Right ventricle myocardium inferior (tissue), 1 donor: ENCODE results near the gene ERCC6L2. TPM values are rescaled to one million over a fixed set of nuclear protein-coding genes. Genes with fewer than 3 reads are reported as not detected.
A peak's percentile ranks its signal among the peaks of the same experiment; 100 is the strongest.

Source experiments
- ATAC-seq: fragments of 200-7000 bp; cut with Tn5 transposase; one replicate; pipeline ENCODE4 v1.9.1; 2020; ENCODE audit warnings: mild to moderate bottlenecking, moderate library complexity
- DNase-seq: peaks from one replicate; pipeline ENCODE4 v3.0.0; 2021; ENCODE audit errors: missing footprints
- intact Hi-C: fragments of 100-400 bp; cut with DNase I; formaldehyde crosslinking; loops from one replicate; pipeline ENCODE4 v1.11.0; 2022
- total RNA-seq: library from RNA; stranded (reverse); fragmentation: NEBNext Ultra II Directional; extraction: Animal tissue kit (Norgen Biotek cat#: 25700); gene quantifications from one replicate; pipeline ENCODE4 v1.2.1, GENCODE V29; 2021
- donor health status: DM: no; HTN: yes; CAD: no; lungs with severe emphysema.

Gene ERCC6L2
- total RNA-seq, 1 donor from 2014 or later, result 20.6 TPM

DNA sequence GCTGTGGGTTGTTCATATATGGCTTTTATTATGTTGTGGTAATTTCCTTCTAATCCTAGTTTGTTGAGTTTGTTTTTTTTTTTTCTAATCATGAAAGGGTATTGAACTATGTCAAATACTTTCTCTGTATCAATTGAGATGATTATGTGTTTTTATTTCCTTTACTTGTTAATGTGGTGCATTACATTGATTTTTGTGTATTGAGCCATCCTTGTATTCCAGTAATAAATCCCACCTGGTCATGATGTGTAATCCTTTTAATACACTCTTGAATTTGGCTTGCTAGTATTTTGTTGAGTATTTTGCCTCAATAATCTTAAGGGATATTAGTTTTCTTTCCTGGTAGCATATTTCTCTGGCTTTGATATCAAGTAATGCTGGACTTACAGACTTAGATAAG lies 13.1 kb upstream of the ERCC6L2 start:
- DNase-seq, result no peak
- intact Hi-C loops, result no loop called here

DNA sequence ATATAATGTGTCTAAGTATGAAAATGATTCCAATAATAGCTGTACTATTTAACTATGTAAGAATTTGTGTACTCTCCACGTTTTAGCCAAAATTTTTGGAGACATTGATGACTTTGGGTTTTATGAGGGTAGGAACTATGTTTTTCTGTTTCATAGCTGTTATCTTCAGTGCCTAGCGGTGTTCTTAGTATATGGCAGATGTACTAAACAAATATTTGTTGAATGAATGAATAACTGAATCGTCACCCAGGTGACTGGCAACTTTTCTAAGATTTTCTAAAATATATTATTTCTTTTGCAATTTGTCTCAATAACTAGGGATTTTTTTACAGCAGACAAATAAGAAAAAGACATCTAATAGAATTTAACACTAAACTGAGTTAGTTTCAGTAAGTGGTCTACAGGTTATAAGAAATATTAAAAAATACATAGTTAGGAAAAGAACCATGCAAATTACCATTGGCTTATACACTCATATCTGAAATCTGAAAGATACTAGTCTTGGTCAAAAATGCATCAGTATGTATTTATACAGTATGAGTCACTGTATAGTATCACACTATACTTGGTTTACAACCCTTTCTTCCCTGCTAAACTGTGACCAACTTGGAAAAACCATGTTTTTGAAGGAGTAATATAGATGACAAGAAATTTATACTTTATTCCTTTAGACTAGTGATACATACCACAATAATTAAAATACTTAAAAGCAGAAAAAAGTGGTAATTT lies 10.5 kb upstream of the ERCC6L2 start:
- DNase-seq (no peak), ATAC-seq (no peak)
- intact Hi-C loops, result no loop called here

More for the DNA sequence above, 13.1 kb upstream of the ERCC6L2 start:
- no peak for ATAC-seq

DNA sequence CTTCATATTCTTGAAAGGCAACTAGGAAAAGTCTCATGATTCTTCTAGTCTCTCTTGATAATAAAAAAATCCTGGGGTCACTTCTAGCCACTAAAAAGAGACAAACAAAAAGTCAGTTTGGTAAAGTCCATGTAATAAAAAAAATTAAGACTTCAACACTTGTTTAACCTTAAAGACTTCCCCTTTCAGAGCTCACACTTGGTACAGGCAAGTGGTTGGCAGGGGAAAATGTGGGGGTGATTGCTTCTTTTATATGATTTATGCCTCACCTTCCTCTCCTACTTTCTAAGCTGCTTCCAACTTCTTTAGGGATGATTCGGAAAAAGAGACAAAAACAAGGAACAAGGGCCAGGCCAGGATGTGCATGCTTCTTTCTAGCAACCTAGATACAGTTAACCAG lies 5.1 kb upstream of the ERCC6L2 start:
- ATAC-seq (no peak), DNase-seq (no peak)
- intact Hi-C loops, result no loop called here

DNA sequence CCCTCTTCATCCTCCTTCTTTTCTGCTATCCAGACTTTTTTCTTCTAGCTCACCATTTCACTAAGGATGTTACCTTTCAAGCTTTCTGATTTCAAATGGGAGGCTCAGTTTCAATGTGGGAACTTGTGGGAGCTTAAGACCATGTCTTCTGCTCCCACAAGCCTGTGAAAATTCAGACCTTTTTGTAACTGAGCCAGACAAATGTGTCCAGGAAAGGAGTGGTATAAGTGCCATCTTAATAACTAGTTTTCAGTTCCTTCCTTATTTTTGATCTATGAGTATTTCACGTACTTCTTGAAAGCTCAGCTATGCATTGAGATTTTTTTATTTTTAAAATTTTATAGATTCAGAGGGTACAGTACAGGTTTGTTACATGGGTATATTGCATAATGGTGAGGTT lies 4.6 kb upstream of the ERCC6L2 start:
- intact Hi-C loops, result no loop called here
- DNase-seq, result no peak
- ATAC-seq, result no peak

DNA sequence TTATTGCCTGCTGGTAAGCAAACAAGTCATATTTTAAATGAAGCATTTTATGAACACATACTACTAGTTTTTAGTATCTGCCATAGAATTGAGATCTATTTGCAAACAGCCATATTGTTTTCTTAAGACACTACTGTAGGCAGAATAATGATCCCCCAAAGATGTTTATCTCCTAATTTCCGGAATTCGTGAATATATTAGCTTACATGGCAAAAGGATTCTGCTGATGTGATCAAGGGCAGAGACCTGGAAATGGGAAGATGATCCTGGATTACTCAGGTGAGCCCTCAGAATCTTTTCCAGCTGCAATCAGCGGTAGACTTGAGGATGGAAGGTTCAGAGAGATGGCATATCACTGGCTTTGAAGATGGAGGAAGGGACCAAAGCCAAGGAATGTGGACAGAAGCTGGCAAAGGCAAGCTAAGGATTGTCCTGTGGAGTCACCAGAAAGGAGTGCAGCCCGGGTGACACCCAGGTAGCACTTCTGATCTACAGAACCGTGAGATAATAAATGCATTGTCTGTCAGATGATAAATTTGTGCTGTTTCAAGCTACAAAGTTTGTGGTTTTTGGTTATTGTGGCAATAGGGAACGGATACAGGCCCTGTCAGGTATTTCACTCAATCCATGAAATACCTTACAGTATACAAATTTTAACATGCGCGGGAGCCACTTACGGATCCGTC lies 1.0 kb upstream of the ERCC6L2 start:
- no peak for ATAC-seq
- DNase-seq, result no peak
- intact Hi-C loops, result loop anchor here (2.0 kb wide), 1 partner anchor 368 kb away; no protein-coding TSS in a partner anchor

DNA sequence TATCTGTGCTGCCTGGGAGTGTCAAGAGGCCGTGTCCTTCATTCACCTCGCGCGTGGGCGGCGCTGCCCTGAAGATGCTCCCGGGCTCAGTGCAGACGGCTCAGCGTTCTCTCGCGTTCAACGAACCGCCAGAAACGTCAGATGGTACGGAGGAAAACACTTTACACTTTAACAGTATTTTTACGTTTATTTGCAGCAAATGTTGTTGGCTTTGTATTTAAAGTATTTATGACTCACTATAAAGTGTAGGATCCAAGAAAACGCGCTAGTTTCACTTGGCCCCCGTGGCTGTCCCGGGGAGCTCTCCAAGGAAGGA lies 544 bp upstream of the ERCC6L2 start:
- ATAC-seq (peak; percentile 58), DNase-seq (peak; percentile 82)
- intact Hi-C loops, result loop anchor here (2.0 to 5.0 kb wide), 2 partner anchors 342 to 368 kb away; no protein-coding TSS in a partner anchor

DNA sequence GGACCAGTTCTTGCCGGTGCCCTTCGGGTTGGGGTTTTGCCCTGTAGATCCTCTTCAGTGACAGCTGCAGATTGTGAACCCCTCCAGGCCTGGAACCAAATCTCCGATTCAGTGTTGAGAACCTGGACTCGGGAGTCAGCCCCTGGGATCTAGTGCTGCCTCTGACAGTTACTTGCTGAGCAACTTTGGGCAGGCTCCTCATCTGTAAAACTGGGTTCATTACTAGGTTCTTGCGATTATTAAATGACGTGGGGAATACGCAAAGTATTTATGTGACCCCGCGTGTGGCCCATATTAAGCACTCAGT lies 600 bp downstream of the ERCC6L2 start:
- intact Hi-C loops, result loop anchor here (5.0 kb wide), 1 partner anchor 341 kb away; no protein-coding TSS in a partner anchor
- DNase-seq (no peak), ATAC-seq (no peak)

DNA sequence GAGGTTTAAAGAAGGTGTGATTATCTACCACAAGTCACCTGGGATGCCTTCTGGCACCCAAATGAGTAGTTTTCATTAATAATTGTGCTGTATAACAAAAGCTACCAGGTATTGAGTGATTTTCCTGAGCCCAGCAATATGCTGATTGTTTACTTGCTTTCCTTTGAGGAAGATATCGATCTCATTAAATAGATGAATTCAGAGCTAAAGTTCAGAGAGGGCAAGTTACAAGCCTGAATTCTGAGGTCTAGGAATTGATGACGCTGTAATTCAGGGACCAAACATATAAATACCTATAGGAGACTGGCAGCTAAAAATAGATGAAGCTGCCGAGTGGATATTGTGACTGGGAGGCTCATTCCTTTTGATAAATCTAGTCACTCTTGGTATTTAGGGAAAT lies 1.1 kb downstream of the ERCC6L2 start:
- DNase-seq (no peak), ATAC-seq (no peak)
- intact Hi-C loops, result loop anchor here (5.0 kb wide), 1 partner anchor 341 kb away; no protein-coding TSS in a partner anchor

DNA sequence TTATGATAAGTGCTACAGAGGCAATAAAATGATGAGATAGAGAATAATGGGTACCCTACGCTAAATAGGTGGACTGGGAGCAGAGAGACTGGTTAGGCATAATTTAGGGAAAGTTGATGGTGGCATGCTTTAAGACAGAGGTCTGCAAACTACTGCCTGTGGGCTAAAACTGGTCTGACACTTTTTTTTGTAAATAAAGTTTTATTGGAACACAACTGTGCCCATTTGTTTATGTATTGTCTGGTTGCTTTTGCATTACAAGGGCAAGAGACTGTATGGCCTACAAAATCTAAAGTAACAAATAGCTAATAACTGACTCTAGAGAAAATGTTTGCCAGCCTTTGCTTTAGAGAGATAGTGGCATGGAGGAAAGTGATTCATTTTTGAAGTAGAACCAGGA lies 2.5 kb downstream of the ERCC6L2 start:
- DNase-seq (no peak), ATAC-seq (no peak)
- intact Hi-C loops, result loop anchor here (5.0 kb wide), 1 partner anchor 339 kb away; no protein-coding TSS in a partner anchor

DNA sequence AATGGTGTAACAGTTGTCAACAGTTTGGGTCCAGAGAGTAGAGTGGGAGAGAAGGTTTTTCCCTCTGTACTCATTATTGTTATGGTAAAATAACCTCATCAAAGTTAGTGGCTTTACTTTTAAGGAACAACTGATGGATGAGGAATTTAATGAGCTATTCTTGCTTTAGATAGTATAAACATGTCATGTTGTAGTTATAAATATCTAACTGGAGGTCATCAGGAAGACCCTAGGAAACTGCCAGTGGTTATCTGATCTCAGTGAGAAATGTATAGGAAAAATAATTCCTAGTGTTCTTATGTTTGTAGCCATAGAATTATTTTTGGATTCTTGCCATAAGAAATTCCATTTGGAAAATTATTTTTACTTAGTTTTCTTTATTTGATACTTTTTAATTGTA lies 4.1 kb downstream of the ERCC6L2 start:
- intact Hi-C loops, result loop anchor here (5.0 kb wide), 1 partner anchor 338 kb away; no protein-coding TSS in a partner anchor
- DNase-seq, result no peak

DNA sequence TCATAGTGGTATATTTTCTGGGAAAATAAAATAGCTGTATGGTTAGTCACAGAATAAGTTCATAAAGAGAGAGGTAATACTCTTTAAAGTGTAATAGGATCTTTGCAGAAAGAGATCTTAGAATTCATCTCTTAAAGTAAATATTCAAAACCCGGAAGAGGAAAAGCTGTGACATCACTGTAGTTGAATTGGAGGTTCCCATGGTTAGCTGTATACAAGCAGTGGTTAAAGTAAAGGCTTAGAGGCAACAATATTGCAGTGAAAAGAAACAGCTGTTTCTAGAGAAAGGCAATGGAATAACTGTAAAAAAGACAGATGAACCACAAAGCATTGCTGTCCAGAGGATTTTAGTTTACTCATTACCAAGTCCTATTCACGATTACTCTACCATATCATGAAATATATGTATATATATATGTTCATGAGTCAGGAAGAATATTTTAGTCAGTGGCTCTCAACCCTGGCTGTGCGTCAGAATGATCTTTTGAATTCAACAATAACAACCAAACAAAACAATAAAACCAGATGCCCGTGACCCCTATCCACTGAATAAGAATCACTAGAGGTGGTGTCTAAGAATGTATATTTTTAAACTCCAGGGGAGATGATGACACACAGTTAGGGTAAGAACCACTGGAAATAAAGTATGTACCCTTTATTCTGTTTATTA lies 4.7 kb downstream of the ERCC6L2 start:
- DNase-seq (no peak), ATAC-seq (no peak)
- intact Hi-C loops, result no loop called here

More for the DNA sequence above, 4.1 kb downstream of the ERCC6L2 start:
- ATAC-seq, result no peak

DNA sequence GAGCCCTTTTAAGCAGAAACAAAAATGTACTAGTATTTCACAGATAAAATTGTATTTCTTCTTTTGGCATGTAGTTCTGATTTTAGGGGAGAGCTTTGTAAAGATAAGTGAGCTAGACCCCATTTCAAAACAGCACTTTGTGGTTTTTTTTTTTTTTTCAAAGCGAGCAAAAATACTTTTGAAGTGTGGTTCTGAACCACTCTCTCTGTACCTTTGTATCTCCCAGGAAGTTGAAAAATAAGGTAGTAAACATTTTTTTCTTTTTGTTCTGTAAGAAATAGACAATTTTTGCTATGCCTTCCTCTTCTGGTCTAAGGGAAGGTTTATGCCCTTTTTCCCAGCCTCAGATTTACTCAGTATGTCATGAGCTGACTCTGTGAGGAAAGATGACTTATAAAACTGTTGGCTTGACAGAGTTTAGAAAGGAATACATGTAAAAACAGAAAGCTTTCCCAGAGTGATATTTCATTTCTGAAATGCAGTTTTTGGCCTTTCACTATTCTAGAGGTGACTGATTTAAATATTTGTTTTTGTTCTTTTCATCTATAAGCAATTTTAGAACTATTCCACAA lies 12.5 kb downstream of the ERCC6L2 start:
- intact Hi-C loops, result no loop called here
- DNase-seq (no peak), ATAC-seq (no peak)

DNA sequence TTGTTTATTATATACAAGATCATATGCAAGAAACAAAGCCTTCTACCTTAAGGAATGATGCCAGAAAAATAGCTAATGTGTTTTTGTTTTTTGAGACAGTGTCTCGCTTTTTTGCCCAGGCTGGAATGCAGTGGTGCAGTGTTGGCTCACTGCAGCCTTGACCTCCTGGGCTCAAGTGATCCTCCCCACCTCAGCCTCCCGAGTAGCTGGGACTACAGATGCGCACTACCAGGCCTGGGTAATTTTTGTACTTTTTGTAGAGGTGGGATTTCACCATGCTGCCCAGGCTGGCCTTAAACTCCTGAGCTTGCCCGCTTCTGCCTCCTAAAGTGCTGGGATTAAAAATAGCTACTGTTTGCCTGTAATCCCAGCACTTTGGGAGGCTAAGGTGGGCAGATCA lies 15.1 kb downstream of the ERCC6L2 start:
- no peak for ATAC-seq
- DNase-seq, result no peak
- intact Hi-C loops, result no loop called here

DNA sequence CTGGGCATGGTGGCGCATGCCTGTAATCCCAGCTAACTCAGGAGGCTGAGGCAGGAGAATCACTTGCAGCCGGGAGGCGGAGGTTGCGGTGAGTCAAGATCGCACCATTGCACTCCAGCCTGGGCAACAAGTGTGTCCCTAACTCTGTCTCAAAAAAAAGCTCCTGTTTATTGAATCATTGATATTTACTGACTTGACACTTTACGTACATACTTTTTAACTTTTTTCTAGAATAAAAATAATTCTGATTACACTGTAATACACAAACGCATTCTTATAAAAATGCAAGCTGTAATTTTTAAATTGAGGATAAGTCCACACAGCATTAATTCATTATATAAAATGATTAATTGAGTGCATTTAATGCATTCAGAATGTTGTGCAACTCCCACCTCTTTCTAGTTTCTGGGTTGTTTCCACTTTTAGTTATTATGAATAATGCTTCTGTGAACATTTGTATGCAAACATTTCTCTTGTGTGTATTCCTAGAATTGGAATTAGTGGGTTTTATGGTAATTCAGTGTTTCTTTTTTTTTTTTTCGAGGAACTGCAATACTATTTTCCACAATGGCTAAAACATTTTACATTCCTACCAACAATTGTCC lies 15.7 kb downstream of the ERCC6L2 start:
- ATAC-seq, result no peak

DNA sequence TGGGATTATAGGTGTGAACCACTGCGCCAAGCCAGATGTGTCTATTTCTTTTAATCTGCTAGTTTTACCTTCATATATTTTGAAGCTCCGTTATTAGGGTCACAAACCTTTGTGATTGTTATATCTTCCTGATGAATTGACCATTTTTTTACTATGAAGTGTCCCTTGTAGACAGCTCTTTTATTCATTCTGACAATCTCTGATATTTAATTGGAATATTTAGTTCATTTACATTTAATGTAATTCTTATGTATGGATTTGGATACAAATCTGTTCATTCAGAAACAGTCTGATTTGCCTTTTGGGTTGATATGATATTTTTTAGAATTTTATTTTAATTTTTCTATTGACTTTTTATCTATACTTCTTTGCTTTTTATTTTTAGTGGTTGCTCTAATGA lies 17.2 kb downstream of the ERCC6L2 start:
- intact Hi-C loops, result no loop called here
- no peak for ATAC-seq
- DNase-seq, result no peak

More for the DNA sequence above, 15.7 kb downstream of the ERCC6L2 start:
- no peak for DNase-seq
- intact Hi-C loops, result no loop called here

DNA sequence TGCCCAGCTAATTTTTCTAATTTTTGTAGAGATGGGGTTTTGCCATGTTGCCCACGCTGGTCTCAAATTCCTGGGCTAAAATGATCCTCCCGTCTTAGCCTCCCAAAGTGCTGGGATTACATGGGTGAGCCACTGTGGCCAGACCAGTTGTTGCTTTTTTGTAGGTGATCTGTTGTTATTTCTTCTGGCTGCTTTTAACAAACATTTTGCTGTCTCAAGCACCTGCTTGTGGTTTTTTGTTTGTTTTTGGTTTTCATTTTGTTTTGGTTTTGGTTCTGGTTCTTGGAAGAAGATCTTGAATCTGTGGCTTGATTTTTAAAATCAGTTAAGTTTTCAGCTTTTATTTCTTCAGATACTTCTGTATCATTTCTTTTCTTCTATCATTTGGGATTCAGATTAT lies 21.1 kb downstream of the ERCC6L2 start:
- intact Hi-C loops, result no loop called here
- ATAC-seq, result no peak
- no peak for DNase-seq

DNA sequence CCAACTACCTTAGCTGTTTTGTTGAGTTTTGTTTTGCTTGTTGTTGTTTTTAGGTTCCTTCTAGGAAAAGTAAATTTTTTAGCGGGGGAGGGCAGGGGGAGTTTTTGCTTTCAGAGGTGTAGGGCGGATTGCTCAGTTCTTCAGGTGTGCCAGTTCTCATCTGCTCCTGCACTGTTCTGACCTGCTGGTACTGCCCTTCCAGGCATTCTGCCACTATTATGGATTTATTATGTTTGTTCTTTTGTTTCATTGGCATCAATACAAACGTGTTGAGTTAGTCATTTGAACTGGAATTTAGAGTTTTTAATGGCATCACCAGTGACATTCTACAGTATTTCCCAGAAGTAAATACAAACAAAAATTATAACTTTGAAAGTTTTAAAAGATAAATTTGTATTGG lies 26.0 kb downstream of the ERCC6L2 start:
- intact Hi-C loops, result no loop called here
- ATAC-seq (no peak), DNase-seq (no peak)

DNA sequence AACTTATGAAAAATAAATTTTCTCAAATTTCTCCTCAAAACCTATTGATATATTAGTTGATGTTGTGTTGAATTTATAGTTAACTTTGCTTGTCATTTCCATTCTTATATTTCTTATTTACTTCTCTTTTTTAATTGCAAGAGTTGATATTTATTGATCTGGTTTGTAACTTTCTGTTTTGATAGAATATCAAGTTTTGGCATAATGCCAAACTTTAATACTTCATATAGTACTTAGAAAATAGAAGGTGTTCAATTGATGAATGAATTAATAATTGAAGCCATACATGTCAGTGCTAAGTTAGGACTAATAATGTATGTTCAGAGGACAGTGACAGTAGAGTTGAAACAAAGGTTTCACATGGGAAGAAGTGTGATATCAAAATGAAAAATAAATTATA lies 27.9 kb downstream of the ERCC6L2 start:
- intact Hi-C loops, result no loop called here
- ATAC-seq (no peak), DNase-seq (no peak)

DNA sequence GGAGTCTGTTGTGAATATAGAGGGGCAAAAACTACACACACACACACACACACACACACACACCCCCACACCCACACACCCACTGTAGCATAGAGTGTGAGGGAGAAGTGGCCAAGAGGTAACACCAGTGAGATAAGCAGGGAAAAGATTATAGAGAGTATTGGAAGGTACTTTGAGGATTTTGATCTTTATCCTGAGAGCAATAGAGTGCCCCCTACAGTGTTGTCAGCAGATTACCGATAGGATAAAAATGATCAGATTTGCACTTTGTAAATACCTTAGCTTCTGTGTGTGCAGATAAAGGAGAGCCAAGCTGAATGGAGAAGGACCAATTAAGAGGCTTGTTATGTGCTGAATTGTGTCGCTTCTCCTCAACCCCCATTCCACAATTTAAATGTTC lies 32.3 kb downstream of the ERCC6L2 start:
- DNase-seq, result no peak
- no peak for ATAC-seq
- intact Hi-C loops, result no loop called here
